ENCODE results near the gene TLE5. TPM values are rescaled to one million over a fixed set of nuclear protein-coding genes. Genes with fewer than 3 reads are reported as not detected.
"Not testable (repeated sequence)": the region's sequence is repeated elsewhere in the genome, so short reads cannot be mapped to it uniquely, and the experiment has no call there.

TLE5 gene
- total RNA-seq, 1 donor, result 551 TPM

DNA sequence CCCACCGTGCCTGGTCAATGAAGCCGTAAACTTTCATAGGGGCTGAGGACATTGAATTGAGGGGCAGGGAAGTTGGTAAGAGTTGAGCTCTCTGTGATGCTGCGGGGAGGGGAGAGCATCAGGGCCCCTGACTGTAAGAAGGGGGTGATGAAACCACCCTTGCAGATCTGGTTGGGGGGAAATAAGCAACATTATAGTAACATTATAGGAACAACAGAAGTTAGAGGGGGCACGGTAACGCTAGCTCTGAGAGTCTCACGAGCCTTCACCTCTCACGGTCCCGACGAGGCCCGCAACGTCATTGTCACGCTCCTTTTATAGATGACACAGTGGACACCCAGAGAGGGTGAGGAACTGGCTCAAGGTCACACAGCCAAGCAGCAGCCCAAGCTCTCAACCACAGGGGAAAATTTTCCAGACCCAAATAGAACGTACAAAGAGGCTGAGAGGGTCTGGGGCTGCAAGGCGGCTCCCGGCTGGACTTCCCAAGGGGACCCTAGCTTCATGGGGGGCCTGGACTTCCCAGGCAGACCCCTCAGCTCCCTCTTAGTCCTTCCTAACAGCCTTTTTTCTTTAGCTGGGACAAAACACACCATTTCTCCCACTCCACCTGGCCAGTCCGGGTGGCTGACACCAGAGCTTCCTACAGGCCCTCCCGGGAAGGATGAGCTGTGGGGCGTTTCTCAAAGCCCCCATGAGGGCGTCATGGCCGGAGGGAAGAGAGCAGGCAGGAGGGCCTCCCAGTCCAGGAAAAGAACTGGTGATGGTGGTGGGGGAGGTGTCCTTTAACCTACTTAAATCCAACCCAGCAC lies 4.1 kb downstream of the TLE5 start:
- H3K4me3 ChIP-seq (ENCODE audit: low read length), result no peak overlapping the region
- H3K27me3 ChIP-seq (ENCODE audit: insufficient read depth, low read length), result no peaks in the 10 kb centered on the region
- no peaks in the 10 kb centered on the region for H3K9me3 ChIP-seq (ENCODE audit: low read depth, low read length)
- H3K4me1 ChIP-seq (ENCODE audit: insufficient read depth, low read length), result peaks cover 53% of the 10 kb centered on the region

DNA sequence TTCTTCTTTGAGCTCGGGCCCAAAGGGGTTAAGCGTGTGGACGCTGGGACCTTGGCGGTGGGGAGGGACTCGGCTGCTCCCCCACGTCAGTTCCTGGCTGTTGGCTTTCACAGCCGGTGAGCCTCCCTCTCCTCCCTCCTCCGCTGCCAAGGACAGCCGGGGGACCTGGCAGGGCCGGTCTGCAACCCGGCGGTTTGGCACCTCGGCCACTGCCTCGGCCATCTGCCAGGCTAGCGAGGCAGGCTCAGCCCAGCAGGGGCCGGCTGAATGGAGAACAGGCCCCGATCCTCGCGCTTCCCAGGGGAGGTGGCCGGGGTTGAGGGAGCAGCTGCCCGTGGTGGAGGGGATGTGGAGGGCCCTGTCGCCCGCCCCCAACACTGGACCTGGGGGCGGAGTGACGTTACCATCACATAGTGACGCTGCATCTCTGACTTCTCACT lies 5.0 kb downstream of the TLE5 start:
- no peaks in the 10 kb centered on the region for H3K9me3 ChIP-seq (ENCODE audit: low read depth, low read length)
- H3K4me3 ChIP-seq (ENCODE audit: low read length), result no peak overlapping the region
- peaks cover 47% of the 10 kb centered on the region for H3K4me1 ChIP-seq (ENCODE audit: insufficient read depth, low read length)
- no peaks in the 10 kb centered on the region for H3K27me3 ChIP-seq (ENCODE audit: insufficient read depth, low read length)

DNA sequence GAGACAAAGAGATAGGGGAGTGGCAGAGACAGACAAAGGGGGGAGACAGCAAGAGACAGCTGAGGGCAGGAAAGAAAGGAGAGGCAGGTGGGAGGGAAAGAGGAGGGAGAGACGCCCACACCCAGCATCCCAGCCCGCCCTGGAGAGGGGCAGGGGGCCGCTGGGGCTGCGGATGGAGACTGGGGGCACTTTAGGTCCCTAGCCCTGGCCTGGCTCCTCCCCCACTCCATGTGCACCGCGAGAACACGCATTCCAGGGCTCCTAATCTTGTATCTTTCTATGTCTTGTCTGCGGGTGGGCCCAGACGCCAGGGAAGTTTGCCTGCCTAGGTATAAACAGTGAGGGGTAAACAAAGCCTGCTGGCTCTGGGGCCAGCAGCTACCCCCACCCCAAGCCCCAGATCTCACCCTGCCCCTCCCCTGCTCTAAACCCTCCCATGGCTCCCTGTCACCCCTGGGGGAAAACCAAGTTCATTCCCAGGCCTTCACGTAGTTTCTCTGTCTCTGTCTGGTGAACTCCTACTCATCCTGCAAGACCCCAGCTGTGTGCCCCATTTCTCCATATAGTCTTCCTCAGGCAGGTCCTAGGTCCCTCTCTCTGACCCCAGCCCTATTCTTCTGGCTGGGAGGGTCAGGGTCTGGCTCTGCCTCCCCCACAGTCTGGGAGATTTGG lies 5.7 kb downstream of the TLE5 start:
- Histone ChIP-seq H3K27me3 (ENCODE audit: insufficient read depth, low read length) (no peaks in the 10 kb centered on the region), H3K4me1 (ENCODE audit: insufficient read depth, low read length) (peaks cover 47% of the 10 kb centered on the region), H3K9me3 (ENCODE audit: low read depth, low read length) (no peaks in the 10 kb centered on the region), H3K4me3 (ENCODE audit: low read length) (no peak overlapping the region)

DNA sequence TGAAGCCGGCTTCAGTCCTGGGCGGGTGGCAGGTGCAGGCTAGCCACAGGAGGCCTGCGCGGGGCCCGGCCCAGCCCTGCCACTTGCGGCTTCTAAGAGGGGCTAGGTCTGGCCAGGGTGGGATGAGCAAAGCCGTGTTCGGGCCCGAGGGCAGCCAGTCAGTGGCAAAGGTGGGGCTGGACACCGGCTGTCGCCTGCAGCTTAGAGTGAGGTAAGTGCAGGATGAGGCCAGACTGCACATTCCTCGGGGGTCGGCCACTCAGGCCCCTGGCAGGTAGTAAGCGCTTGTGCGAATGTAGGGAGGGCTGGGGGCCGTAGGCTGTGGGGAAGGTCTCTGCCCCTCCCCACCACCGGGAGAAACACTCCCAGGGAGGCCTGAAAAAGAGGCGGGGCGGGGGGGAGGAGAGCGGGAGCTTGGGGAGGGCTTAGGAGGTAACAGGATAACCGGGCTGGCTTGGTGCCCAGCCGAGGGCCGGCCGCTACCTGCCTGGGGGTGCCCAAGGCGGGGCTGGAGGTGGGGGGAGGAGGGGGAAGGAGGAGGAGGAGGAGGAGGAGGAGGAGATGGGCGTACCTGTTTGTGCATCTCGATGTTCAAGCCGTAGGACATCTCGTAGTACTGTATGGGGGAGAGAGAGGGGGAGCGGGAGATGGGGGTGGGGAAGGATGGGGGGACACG lies 6.4 kb downstream of the TLE5 start:
- H3K4me3 ChIP-seq (ENCODE audit: low read length), result no peak overlapping the region
- peaks cover 45% of the 10 kb centered on the region for H3K4me1 ChIP-seq (ENCODE audit: insufficient read depth, low read length)
- no peaks in the 10 kb centered on the region for H3K9me3 ChIP-seq (ENCODE audit: low read depth, low read length)

DNA sequence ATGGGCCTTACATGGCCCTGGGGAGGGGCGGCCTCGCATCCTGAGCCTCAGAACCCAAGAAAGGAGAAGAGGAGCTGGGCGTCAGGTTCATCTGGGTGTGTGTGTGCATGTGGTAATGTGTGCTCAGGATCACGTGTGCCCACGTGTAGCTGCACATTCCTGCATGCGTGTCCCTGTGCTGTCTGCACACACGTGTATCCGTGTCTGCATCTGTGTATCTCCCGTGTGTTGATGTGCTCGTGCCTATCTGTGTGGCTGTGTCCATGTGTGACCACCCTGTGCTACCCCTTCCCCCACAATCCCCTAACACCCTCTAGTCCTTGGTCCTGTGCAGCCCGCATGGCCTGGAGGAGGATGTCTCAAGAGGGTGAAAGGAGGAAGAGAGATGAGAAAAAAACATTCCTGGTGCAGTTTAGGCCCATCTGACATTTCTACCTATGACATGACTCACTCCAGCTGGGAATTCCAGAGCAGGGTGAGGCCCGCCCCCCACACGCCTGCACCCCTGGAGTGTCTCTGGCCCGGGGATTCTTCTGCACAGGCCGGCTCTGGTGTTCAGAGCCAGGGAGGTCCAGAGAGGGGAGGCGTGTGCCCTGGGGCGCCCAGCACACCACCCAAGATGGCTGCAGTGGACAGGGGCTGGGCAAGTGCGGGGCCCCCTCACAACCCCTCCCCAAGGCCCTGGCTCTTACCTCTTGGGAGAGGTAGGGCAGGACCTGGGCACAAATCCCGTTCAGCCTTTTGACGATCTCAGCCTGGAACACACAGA lies 7.1 kb downstream of the TLE5 start:
- H3K4me1 ChIP-seq (ENCODE audit: insufficient read depth, low read length), result peaks cover 38% of the 10 kb centered on the region
- H3K4me3 ChIP-seq (ENCODE audit: low read length), result no peak overlapping the region
- H3K27me3 ChIP-seq (ENCODE audit: insufficient read depth, low read length), result no peaks in the 10 kb centered on the region
- no peaks in the 10 kb centered on the region for H3K9me3 ChIP-seq (ENCODE audit: low read depth, low read length)

More for the DNA sequence above, 6.4 kb downstream of the TLE5 start:
- no peaks in the 10 kb centered on the region for H3K27me3 ChIP-seq (ENCODE audit: insufficient read depth, low read length)

DNA sequence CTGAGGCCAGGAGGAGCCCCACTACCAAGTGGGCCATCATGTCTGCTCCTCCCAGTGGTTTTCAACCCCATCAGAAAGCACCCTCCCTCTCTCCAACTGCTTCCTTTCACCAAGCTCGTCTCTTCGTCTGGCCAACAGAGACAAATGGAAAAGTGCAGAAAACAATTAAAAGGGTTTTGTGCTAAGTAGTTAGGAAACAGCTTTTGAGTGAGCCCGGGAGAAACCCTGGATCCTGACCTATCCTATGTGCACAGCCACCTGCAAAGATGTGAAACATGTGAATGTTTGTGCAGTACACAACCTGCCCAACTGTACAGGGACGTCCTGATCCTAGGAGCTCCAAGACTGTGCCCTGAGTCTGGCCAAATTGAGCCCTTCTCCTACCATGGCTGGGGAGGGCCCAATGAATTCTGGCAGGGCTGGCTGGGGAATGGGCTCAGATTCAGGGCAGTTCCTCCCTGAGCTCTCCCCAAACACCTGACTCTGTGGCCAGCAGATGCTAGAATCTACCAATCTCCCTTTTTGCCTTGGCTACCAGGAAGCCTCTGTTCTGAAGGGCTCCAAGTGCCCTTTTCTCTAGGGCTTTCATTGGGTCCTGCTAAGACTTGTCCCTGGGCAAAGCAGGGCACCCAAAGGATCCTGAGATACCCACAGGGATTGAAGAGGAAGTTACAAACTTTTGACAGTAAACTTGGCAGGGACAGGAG lies 7.9 kb downstream of the TLE5 start:
- H3K27me3 ChIP-seq (ENCODE audit: insufficient read depth, low read length), result no peaks in the 10 kb centered on the region
- H3K9me3 ChIP-seq (ENCODE audit: low read depth, low read length), result no peaks in the 10 kb centered on the region
- H3K4me1 ChIP-seq (ENCODE audit: insufficient read depth, low read length), result peaks cover 31% of the 10 kb centered on the region
- H3K4me3 ChIP-seq (ENCODE audit: low read length), result no peak overlapping the region

DNA sequence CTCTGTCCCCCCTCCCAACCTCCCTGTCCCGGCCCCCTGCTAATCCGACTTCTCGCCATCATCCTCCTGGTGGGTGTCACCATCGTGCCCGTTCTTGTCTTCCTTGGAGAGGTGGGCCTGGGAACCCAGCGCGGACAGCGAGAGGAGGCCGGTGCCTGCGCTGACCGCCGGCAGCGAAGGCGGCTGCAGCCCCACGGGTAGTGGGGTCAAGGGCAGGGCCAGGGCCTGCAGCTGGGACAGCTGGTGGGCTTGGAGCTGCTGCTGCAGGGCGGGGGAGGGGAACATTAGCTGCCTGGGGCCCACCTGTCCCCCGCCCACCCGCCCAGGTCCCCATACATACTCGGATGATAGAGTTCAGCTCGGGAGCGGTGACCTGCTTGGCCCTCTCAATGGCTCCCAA lies 8.5 kb downstream of the TLE5 start:
- Histone ChIP-seq H3K27me3 (ENCODE audit: insufficient read depth, low read length) (no peaks in the 10 kb centered on the region), H3K9me3 (ENCODE audit: low read depth, low read length) (no peaks in the 10 kb centered on the region), H3K4me3 (ENCODE audit: low read length) (no peak overlapping the region), H3K4me1 (ENCODE audit: insufficient read depth, low read length) (peaks cover 24% of the 10 kb centered on the region)

DNA sequence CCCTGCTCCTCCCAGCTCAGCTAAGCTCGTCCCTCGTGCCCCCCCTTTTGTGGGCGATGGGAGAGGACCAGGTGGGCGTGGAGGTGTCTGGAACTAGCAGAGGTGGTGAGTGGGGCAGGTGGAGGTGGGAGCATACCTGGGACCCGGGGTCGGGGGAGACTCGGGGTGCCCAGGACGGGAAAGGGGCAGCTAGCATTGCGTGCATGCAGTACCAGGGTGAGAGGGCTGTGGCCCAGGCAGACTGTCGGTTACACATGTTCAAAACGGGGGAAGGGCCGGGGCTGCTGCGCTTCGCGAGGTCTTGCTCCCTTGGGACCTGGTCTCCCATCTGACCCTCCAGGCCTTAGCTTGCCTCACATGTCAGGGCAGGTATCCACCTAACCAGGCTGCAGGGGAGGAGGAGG lies 9.1 kb downstream of the TLE5 start:
- H3K4me3 ChIP-seq (ENCODE audit: low read length), result no peak overlapping the region
- no peaks in the 10 kb centered on the region for H3K9me3 ChIP-seq (ENCODE audit: low read depth, low read length)
- H3K4me1 ChIP-seq (ENCODE audit: insufficient read depth, low read length), result peaks cover 20% of the 10 kb centered on the region
- H3K27me3 ChIP-seq (ENCODE audit: insufficient read depth, low read length), result peaks cover 2% of the 10 kb centered on the region

DNA sequence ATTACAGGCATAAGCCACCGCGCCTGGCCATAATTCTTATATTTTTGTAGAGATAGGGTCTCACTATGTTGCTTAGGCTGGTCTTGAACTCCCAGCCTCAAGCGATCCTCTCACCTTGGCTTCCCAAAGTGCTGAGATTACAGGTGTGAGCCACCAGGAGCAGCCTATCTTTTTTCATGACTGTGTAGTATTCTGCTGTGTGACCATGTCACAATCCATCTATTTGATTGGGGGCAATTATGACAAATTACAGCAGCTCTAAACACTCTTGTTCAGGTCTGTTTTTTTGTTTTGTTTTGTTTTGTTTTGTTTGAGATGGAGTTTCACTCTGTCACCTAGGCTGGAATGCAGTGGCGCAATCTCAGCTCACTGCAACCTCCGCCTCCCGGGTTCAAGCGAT lies 12.3 kb downstream of the TLE5 start:
- not testable (repeated sequence) for H3K9me3 ChIP-seq (ENCODE audit: low read depth, low read length); H3K27me3 ChIP-seq (ENCODE audit: insufficient read depth, low read length); H3K4me3 ChIP-seq (ENCODE audit: low read length)
- H3K4me1 ChIP-seq (ENCODE audit: insufficient read depth, low read length), result peaks cover 16% of the 10 kb centered on the region

DNA sequence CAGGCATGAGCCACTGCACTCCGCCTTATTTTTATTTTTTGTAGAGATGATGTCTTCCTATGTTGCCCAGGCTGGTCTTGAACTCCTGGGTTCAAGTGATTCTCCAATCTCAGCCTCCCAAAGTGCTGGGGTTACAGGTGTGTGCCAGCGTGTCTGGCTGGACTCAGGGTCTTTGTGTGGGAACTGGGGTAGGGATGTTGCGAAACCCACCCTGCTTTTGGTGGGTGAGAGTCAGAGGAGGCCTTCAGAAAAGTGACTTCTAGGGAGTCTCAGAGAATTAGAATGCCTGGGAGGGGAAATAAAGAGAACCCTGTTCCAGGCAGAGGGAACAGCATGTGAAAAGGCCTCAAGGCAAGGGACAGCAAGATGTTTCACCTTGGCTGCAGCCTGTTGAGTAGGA lies 13.2 kb downstream of the TLE5 start:
- peaks cover 3% of the 10 kb centered on the region for H3K27me3 ChIP-seq (ENCODE audit: insufficient read depth, low read length)
- no peaks in the 10 kb centered on the region for H3K9me3 ChIP-seq (ENCODE audit: low read depth, low read length)
- no peak overlapping the region for H3K4me3 ChIP-seq (ENCODE audit: low read length)
- peaks cover 11% of the 10 kb centered on the region for H3K4me1 ChIP-seq (ENCODE audit: insufficient read depth, low read length)

DNA sequence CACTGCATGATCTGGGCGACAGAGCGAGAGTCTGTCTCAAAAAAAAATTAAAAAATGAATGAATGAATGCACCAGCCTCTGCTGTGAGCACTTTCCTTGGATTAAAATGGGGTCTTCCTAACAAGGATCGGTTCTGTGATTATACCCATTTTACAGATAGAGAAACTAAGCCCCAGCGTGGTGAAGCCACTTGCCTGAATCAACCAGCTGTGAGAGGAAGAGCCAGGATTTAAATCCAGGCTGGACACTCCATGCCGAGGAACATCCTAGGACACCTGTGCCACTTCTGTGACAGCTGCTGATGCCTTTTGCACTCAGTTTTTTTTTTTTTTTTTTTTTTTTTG lies 14.1 kb downstream of the TLE5 start:
- H3K4me3 ChIP-seq (ENCODE audit: low read length), result no peak overlapping the region
- peaks cover 3% of the 10 kb centered on the region for H3K27me3 ChIP-seq (ENCODE audit: insufficient read depth, low read length)
- no peaks in the 10 kb centered on the region for H3K9me3 ChIP-seq (ENCODE audit: low read depth, low read length)
- H3K4me1 ChIP-seq (ENCODE audit: insufficient read depth, low read length), result peaks cover 11% of the 10 kb centered on the region

DNA sequence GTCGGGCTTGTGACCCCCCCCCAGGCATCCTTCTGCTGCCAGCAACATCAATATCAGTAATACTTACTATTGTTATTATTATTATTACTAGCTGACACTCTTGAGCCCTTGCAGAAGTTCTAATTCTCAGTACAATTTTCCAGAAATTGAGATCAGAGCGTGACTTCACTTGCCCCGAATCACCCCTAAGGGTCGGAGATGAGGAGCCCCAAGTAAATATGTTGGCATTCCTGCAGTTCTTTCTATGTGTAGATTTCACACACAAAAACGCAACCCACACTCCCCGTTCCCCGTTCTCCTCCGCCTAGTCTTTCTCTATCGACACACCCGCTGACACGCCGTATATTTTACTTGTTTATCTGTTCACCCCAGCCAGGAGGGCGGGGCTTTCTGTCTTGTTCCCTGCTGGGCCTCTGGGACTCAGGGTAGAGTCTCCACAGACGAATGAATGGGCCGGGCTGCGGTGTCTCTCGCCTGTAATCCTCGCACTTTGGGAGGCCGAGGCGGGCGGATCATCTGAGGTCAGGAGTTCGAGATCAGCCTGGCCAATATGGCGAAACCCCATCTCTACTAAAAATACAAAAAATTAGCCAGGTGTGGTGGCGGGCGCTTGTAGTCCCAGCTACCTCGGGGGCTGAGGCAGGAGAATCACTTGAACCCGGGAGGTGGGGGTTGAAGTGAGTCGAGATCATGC lies 14.7 kb downstream of the TLE5 start:
- no peaks in the 10 kb centered on the region for H3K9me3 ChIP-seq (ENCODE audit: low read depth, low read length)
- peaks cover 11% of the 10 kb centered on the region for H3K4me1 ChIP-seq (ENCODE audit: insufficient read depth, low read length)
- H3K4me3 ChIP-seq (ENCODE audit: low read length), result peak overlapping the region; percentile 15
- H3K27me3 ChIP-seq (ENCODE audit: insufficient read depth, low read length), result peaks cover 4% of the 10 kb centered on the region

DNA sequence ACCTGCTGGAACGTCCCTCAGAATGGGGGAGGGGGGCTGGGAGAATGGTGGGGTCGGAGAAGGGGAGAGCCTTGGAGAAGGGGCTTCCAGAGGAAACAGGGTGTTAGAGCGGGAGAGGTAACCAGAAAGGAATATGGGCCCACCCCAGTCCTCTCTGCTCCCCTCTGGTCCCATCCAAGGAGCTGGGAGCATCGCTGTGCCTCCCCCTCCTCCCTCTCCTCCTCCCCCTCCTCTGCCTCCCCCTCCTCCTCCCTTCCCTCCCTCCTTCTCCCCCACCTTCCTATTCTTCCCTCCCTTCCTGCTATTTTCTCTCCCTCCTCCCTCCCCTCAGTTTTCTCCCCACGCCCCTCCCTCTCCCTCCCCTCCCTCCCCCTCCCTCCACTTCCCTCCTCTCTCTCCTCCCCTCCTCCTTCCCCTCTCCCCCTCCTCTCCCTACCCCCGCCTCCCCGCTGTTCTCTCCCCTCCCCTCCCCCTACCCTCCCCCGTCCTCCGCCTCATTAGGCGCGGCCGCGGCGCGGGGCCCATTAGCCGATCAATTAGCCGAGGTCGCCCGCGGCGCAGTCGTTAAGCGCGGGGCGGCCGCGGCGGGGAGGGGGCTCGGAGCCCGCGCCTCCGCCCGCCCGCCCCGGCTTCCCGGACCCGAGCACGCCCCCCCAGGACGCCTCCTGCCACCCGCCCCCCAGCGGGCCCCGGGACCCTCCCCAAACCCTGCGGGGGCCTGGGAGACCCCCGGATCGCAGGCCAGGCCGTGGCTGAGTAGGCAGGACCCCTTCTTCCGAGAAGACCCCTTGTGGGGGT lies 15.4 kb downstream of the TLE5 start:
- Histone ChIP-seq H3K4me1 (ENCODE audit: insufficient read depth, low read length) (peaks cover 11% of the 10 kb centered on the region), H3K9me3 (ENCODE audit: low read depth, low read length) (no peaks in the 10 kb centered on the region), H3K27me3 (ENCODE audit: insufficient read depth, low read length) (peaks cover 6% of the 10 kb centered on the region), H3K4me3 (ENCODE audit: low read length) (peak overlapping the region; percentile 15)

Data from mononuclear cell (primary cell).